HCT116 (cell line): ENCODE data around the gene DOK5.

Experiments used
- EGR1 ChIP-seq: IDR thresholded peaks from 2 replicates; pipeline ENCODE4 v1.6.1; 2012; ENCODE audit warnings: low read depth
- POLR2A ChIP-seq: IDR thresholded peaks from 2 replicates; pipeline ENCODE4 v1.7.0; 2011; ENCODE audit warnings: borderline replicate concordance; ENCODE audit not compliant: insufficient read depth, insufficient read length; ENCODE audit errors: extremely low read depth
- POLR2AphosphoS5 ChIP-seq: IDR thresholded peaks from 2 replicates; pipeline ENCODE4 v1.6.1; 2011; ENCODE audit warnings: mild to moderate bottlenecking, low read depth, low read length, moderate library complexity
- ZNF274 ChIP-seq: fragments of 200-500 bp; sonication (Bioruptor generic); IDR thresholded peaks from 2 replicates; pipeline ENCODE4 v1.6.1; 2014; ENCODE audit warnings: mild to moderate bottlenecking, low read depth, low read length, inconsistent platforms
- TF ChIP-seq, protein P1 (sequence below), 3 experiments: fragments of 200-600 bp in 1 of 3; sonication (generic) in 1 of 3; IDR thresholded peaks in 2 of 3; conservative IDR thresholded peaks in 1 of 3; 2 replicates each; pipeline ENCODE4 v1.5.1; 2012 to 2017; ENCODE audit warnings: low read depth in 2 of 3, low read length in 2 of 3, antibody characterized with exemption in 1 of 3, borderline replicate concordance in 1 of 3, control low read depth in 1 of 3, mild to moderate bottlenecking in 1 of 3, mixed read lengths in 1 of 3, mixed run types in 1 of 3, moderate library complexity in 1 of 3; ENCODE audit not compliant: insufficient read depth in 1 of 3

DNA sequence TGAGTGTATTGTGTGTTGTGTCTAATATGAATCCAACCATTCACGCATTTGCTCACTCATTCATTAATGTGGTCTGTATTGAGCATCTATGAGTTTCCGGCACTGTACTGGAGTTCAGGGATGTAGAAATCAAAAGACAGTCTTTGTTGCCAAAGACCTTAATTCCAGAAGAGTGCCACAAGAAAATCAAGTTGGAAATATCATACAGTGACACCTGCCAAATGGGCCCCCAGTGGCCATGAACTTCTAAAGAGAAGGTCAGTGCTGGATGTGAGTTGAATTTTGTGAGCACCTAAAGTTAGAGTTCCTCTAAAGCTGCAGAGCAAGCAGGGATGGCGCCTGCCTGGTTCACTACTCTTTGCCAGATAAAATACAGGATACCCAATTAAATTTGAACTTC is 175.9 kb downstream of the DOK5 start:
- TF ChIP-seq POLR2AphosphoS5 (no peak), POLR2A (no peak), ZNF274 (no peak), EGR1 (no peak)
- TF ChIP-seq, protein P1, sequence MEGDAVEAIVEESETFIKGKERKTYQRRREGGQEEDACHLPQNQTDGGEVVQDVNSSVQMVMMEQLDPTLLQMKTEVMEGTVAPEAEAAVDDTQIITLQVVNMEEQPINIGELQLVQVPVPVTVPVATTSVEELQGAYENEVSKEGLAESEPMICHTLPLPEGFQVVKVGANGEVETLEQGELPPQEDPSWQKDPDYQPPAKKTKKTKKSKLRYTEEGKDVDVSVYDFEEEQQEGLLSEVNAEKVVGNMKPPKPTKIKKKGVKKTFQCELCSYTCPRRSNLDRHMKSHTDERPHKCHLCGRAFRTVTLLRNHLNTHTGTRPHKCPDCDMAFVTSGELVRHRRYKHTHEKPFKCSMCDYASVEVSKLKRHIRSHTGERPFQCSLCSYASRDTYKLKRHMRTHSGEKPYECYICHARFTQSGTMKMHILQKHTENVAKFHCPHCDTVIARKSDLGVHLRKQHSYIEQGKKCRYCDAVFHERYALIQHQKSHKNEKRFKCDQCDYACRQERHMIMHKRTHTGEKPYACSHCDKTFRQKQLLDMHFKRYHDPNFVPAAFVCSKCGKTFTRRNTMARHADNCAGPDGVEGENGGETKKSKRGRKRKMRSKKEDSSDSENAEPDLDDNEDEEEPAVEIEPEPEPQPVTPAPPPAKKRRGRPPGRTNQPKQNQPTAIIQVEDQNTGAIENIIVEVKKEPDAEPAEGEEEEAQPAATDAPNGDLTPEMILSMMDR (IDR thresholded peaks at IDR 0.05 in 2 of 3, conservative IDR thresholded peaks at IDR 0.05 in 1 of 3; ENCODE audit: borderline replicate concordance in 1 of 3, insufficient read depth in 1 of 3, low read depth in 2 of 3, low read length in 2 of 3) = no peak
